ENCODE results near the gene TTF2.

The TTF2 gene

DNA sequence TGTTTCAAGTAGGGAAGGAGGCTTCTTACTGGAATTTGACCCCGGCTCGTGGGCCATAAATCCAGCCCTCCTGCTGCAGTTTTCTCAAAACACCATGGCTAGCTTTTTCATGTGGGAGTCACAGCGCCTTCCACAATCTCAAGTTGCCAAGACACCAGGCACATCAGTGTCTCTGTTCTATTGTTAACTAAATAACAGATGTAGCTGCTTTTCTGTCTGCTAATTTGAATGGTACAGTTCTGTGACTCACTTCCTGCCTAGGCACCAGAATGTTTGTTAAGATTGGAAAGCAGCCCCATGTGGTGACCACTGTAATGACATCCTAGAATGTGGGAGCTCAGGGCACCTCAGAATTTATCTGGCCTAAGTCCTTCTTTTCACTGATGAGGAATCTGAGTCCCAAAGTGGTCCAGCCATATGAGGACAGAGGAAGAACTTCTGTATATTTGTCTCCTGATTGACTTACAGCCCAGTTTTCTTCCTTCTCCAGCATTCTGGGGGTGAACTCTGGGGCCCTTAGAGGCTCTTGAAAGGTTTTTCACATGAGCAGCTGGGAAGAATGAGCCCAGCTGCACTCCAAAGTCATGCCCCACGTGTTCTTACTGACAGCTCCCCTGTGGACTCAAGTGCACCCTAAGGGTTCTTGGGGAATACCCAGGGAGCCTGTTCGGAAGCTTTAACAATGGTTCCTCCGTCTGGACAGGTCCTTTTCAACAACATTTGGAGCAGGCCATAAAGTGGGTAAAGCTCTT, 33.9 kb downstream of the TTF2 start:
- TF ChIP-seq EZH2 (IDR thresholded peaks at IDR 0.05; ENCODE audit: borderline replicate concordance, low read depth, low read length, severe bottlenecking), result no peak
- TF ChIP-seq, protein P1, sequence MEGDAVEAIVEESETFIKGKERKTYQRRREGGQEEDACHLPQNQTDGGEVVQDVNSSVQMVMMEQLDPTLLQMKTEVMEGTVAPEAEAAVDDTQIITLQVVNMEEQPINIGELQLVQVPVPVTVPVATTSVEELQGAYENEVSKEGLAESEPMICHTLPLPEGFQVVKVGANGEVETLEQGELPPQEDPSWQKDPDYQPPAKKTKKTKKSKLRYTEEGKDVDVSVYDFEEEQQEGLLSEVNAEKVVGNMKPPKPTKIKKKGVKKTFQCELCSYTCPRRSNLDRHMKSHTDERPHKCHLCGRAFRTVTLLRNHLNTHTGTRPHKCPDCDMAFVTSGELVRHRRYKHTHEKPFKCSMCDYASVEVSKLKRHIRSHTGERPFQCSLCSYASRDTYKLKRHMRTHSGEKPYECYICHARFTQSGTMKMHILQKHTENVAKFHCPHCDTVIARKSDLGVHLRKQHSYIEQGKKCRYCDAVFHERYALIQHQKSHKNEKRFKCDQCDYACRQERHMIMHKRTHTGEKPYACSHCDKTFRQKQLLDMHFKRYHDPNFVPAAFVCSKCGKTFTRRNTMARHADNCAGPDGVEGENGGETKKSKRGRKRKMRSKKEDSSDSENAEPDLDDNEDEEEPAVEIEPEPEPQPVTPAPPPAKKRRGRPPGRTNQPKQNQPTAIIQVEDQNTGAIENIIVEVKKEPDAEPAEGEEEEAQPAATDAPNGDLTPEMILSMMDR (IDR thresholded peaks at IDR 0.05; ENCODE audit: borderline replicate concordance, extremely low read depth, low read length, poor library complexity, severe bottlenecking), result peak; percentile 36
- Histone ChIP-seq H3K27ac (ENCODE audit: low read length) (no peak overlapping the region), H3K9me3 (ENCODE audit: insufficient read depth, low read length, severe bottlenecking) (no peaks in the 10 kb centered on the region), H2AFZ (ENCODE audit: low read depth, low read length) (no peak overlapping the region), H3K4me3 (ENCODE audit: low read depth in 1 of 2, low read length in 2 of 2) (no peak overlapping the region), H4K20me1 (ENCODE audit: insufficient read depth, low read length) (no peaks in the 10 kb centered on the region), H3K4me2 (ENCODE audit: insufficient read depth, low read length) (no peak overlapping the region), H3K36me3 (ENCODE audit: insufficient read depth, low read length) (peaks cover 99% of the 10 kb centered on the region), H3K4me1 (ENCODE audit: insufficient read depth, low read length) (no peaks in the 10 kb centered on the region), H3K9ac (ENCODE audit: low read depth, low read length) (no peak overlapping the region), H3K27me3 (ENCODE audit: insufficient read depth, low read length, poor library complexity) (no peaks in the 10 kb centered on the region), H3K79me2 (ENCODE audit: insufficient read depth, low read length) (no peaks in the 10 kb centered on the region)
- ATAC-seq (ENCODE audit: insufficient read depth, low read depth), result peak; percentile 64
- DNase-seq, result peak; percentile 20

DNA sequence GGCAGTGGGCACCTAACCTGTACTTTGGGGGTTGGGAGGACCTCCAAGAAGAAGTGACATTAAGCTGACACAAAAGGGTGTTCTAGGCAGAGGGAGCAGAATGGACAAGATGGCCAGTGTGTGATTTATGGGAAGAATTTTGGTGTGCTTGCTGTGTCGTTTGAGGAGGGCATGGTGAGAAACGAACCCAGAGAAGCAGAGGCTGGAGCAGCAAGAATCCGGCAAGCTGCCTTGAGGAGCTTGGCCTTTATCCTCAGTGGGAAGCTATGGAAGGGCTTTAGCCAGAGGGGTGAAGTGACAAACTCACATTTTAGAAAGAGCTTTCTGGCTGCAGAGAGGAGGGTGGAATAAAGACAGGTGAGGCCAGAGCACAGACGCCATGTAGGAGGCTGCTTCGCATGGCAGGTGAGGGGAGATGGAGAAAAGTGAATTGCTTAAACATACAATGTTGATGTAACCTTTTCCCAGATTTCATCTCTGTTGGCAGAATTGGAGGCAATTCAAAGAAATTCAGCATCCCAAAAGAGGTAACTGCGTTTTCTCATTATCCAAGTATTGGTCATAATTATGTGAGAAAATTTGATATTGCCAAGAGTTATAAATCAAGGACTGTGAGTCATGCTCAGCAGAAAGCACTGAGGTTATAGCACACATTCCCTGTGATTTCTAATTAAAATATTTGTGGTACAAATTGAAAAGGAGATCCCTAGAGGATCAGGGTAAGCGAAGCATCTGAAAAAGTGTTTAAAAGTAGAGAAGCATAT, 34.9 kb downstream of the TTF2 start:
- H3K4me2 ChIP-seq (ENCODE audit: insufficient read depth, low read length), result no peak overlapping the region
- H2AFZ ChIP-seq (ENCODE audit: low read depth, low read length), result no peak overlapping the region
- no peak overlapping the region for H3K27ac ChIP-seq (ENCODE audit: low read length)
- no peak for DNase-seq
- TF ChIP-seq EZH2 (IDR thresholded peaks at IDR 0.05; ENCODE audit: borderline replicate concordance, low read depth, low read length, severe bottlenecking), result no peak
- TF ChIP-seq, protein P1 (IDR thresholded peaks at IDR 0.05; ENCODE audit: borderline replicate concordance, extremely low read depth, low read length, poor library complexity, severe bottlenecking), result no peak
- H3K9ac ChIP-seq (ENCODE audit: low read depth, low read length), result no peak overlapping the region
- no peaks in the 10 kb centered on the region for H3K4me1 ChIP-seq (ENCODE audit: insufficient read depth, low read length)
- peaks cover 99% of the 10 kb centered on the region for H3K36me3 ChIP-seq (ENCODE audit: insufficient read depth, low read length)
- no peak overlapping the region for H3K4me3 ChIP-seq (ENCODE audit: low read depth in 1 of 2, low read length in 2 of 2)
- H3K9me3 ChIP-seq (ENCODE audit: insufficient read depth, low read length, severe bottlenecking), result no peaks in the 10 kb centered on the region
- H4K20me1 ChIP-seq (ENCODE audit: insufficient read depth, low read length), result no peaks in the 10 kb centered on the region
- H3K27me3 ChIP-seq (ENCODE audit: insufficient read depth, low read length, poor library complexity), result no peaks in the 10 kb centered on the region
- no peaks in the 10 kb centered on the region for H3K79me2 ChIP-seq (ENCODE audit: insufficient read depth, low read length)
- ATAC-seq (ENCODE audit: insufficient read depth, low read depth), result no peak

- no peak overlapping the region for H3K4me3 ChIP-seq (ENCODE audit: low read depth in 1 of 2, low read length in 2 of 2)
- DNase-seq, result no peak
Observed at GRCh38 chr1:117096951-117097408, 36.9 kb downstream of the TTF2 start.

More at GRCh38 chr1:117096951-117097408, 36.9 kb downstream of the TTF2 start:
- Histone ChIP-seq H4K20me1 (ENCODE audit: insufficient read depth, low read length) (no peaks in the 10 kb centered on the region), H2AFZ (ENCODE audit: low read depth, low read length) (no peak overlapping the region), H3K4me1 (ENCODE audit: insufficient read depth, low read length) (no peaks in the 10 kb centered on the region), H3K9me3 (ENCODE audit: insufficient read depth, low read length, severe bottlenecking) (no peaks in the 10 kb centered on the region), H3K27ac (ENCODE audit: low read length) (no peak overlapping the region), H3K27me3 (ENCODE audit: insufficient read depth, low read length, poor library complexity) (no peaks in the 10 kb centered on the region), H3K79me2 (ENCODE audit: insufficient read depth, low read length) (no peaks in the 10 kb centered on the region), H3K36me3 (ENCODE audit: insufficient read depth, low read length) (peaks cover 99% of the 10 kb centered on the region), H3K4me2 (ENCODE audit: insufficient read depth, low read length) (no peak overlapping the region), H3K9ac (ENCODE audit: low read depth, low read length) (no peak overlapping the region)
- no peak for TF ChIP-seq EZH2 (IDR thresholded peaks at IDR 0.05; ENCODE audit: borderline replicate concordance, low read depth, low read length, severe bottlenecking)
- TF ChIP-seq, protein P1 (IDR thresholded peaks at IDR 0.05; ENCODE audit: borderline replicate concordance, extremely low read depth, low read length, poor library complexity, severe bottlenecking), result no peak
- ATAC-seq (ENCODE audit: insufficient read depth, low read depth), result no peak

All from DND-41 (cell line).